Activated CD4-positive, alpha-beta T cell treated with anti-CD3 and anti-CD28 coated beads, Interleukin-10, Interleukin-2, amounts not matched to agents 100 ng/mL and 50 ng/mL, durations not matched to agents 16 hours and 8 hours (primary cell): Measurements from ENCODE around the gene INPP5D.
"Not testable (repeated sequence)": the region's sequence is repeated elsewhere in the genome, so short reads cannot be mapped to it uniquely, and the experiment has no call there.

Source experiments
- DNase-seq: peaks from one replicate; pipeline ENCODE4 v3.0.0-alpha.2; 2020

INPP5D gene

GRCh38 chr2:233099820-233100191 is 39.7 kb downstream of the INPP5D start:
- DNase-seq, result not testable (repeated sequence)

GRCh38 chr2:233100192-233100998 is 40.3 kb downstream of the INPP5D start:
- DNase-seq, result peak; percentile 67

GRCh38 chr2:233101141-233101540 is 41.0 kb downstream of the INPP5D start:
- no peak for DNase-seq

DNA sequence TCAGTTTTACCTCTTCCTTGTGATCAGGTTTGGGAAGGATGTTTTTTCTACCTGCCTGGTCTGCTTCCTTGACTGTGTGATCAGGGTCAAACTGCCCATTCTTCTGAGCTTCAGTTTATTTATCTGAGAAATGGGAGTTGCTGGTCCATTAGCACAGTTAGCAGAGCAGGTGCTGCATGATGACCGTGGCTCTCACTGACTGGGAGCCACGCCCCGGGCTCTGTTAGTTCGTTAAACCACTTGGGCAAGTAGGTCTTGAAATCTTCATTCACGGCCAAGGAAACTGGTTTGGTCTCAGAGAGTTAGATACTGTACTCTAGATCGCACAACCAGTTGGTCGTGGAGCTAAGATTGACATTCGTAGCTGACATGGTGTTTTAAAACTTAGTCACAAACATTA is 41.7 kb downstream of the INPP5D start:
- DNase-seq, result no peak

DNA sequence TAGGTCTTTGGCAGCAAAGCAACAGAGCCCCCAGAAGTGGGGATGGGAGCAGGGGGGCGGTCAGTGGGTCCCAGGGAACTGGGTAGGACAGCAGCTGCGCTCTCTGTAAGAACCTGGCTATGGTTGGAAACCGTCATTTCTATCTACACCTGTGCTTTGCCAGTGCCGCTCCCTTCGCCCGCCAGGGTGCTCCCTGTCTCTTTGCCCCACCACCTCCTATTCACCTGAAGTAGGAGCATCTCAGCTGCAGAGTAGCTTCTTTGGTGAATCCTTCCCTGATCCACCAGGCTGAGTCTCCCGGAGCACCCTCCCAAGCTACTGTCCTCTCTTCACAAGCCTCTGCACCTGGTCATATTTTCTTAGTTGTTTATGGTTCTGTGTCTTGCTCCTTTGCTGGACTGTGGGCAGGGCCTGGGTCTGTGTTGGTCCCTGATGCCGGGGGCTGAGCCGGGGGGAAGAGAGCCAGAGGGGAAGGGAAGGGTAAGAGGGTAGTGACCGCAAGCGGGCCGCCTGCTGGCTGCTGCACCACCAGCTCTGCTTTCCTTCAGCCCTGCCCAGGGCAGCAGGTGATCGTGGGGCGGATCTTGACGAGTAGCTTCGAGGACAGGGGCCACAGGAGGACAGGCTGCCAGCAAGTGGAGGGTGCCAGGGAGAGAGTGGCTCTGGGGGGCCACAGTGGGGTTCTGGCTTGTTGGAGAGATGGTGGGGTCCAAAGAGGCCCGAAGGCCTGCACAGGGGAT is 45.2 kb downstream of the INPP5D start:
- no peak for DNase-seq

GRCh38 chr2:233105930-233106329 is 45.8 kb downstream of the INPP5D start:
- DNase-seq, result no peak

GRCh38 chr2:233107011-233107410 is 46.9 kb downstream of the INPP5D start:
- DNase-seq, result no peak

DNA sequence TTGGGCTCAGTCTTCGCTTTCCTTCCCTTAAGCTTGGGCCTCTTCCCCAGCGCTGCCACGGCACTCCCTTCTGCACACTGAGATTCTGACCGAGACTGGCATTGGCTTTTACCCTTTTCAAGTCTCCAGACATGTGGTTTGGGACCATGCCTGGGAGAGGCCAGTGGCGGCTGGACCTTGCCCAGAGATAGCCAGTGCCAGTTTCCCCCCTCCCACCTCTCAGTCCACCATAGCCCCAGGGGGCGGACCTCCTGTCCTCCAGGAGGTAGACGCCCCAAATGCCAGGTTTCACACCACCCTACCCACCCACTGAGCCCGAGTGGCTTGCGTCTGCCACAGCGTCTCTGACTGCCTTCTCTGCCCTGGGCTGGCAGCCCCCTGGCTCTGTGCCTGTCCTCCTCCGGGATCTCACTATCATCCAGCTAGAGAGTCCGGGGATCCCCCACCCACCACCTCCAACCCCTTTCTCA is 47.7 kb downstream of the INPP5D start:
- DNase-seq, result no peak

DNA sequence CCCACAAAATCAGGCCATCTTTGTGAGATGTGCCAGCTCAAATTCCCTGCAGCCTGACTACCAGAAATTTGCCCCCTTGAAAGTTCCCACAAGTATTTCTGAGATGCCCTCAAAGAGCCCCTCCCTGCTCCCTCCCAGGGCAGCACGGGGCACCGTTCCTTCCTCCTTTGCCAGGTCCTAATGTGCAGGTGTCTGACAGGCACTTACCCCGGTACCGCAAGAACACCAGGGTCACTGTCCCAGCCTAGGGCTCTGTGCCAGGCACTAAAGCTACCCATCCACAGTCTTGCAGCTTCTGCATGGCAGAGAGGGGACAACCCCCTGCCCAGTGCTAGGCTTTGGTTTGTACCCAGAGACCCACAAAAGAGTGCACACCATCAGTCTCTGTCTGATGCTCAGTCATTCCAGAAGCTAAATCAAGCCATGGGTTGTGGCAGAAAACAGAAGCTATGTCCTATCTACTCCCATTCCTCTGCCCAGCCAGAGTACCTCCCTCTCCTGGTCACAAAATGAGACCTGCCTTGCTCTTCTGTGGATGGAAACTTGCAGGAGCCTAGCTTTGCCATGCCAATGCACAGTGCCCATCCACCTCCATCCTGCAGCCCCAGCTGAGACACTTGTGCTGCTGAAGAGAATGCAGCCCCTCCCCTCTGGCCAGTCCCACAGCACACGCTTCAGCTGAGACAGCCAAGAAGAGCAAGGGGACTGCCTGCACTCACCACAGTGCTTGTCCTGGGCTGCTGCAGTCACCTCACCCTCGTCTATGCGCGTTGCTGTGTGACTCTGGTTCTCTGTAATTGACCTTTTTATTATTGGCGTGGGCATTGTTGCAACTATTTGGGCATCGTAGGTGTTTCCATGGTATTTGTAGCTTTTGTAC is 48.7 kb downstream of the INPP5D start:
- DNase-seq, result no peak

- DNase-seq, result no peak
These were observed 51.3 kb downstream of the INPP5D start for GRCh38 chr2:233111427-233111826.

DNA sequence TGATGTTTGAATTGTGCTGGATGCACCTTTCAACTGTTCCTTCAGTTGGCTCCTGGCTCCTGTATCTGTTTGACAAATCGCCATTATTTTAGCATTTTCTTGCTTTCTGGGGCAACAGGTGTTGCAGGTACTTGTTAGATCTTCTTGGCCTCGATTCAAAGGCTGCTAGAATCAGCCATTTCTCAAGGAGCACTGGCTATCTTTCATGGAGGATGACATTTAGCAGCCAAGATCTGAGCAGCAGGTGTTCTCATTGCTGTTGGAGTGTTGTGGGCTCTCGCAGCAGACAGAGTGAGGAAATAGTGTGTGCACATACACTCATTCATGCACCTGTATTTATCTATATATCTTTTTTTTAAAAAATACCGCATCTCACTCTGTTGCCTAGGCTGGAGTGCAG is 52.2 kb downstream of the INPP5D start:
- no peak for DNase-seq

GRCh38 chr2:233112776-233113452 is 52.8 kb downstream of the INPP5D start:
- DNase-seq, result no peak

DNA sequence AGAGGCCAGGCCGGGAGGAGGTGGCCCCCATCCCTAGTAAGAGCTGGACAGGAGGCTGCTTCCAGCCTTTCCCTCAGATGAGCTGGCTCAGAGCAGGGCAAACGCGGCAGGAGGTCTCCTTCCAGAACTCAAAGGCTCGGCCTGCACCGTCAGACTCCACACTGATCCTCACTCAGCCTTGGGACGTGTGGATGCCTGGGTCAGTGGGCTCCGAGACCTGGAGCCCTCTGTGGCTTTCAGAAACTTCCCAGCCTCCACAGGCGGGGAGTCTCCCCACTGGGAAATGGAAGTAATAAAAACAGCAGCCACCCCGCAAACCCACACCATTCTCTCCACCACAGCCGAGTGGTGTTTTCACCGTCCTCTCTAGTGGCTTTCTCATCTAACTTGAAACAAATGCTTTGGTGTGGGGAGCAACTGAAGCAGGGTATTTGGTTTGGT is 54.3 kb downstream of the INPP5D start:
- no peak for DNase-seq

DNA sequence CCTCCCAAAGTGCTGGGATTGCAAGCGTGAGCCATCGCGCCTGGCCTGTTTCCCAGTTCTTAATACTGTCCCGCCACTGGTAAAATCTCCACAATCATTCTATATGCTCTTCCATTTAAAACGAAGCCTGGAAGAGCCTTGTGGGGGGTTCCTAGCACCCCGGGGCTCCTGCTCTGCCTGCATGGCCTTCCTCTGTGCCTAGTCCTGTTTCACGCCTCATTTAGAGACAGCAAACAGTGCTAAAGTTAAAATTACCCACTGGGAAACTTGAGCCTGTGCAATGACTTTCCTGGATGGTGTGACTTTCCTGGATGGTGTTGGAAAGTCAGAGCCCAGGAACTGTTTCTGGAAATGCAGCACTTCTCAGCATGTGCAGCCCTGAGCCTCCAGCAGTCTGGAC is 55.0 kb downstream of the INPP5D start:
- no peak for DNase-seq

- no peak for DNase-seq
These were observed 55.6 kb downstream of the INPP5D start for GRCh38 chr2:233115741-233116140.

- no peak for DNase-seq
These were observed 56.8 kb downstream of the INPP5D start for GRCh38 chr2:233116946-233117345.

DNA sequence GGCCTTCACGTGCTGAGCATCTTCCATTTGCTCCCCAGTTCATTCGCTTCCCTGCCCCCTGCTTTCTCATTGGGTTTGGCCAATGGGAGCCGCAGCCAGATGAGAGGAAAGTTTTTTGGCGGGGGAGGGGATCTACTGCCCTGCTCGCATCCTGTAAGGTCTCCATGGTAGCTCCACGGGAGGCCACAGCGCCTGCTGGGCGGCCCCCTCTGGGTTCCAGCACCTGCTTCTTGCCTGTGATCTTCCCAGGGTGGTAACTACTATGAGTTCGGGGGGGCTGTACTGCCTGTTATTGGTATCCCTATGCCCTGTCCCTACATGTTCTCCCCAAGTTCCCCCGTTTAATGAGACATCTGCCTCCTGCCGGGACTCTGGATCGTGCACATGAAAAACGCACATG is 57.2 kb downstream of the INPP5D start:
- DNase-seq, result no peak

GRCh38 chr2:233117811-233118647 is 57.9 kb downstream of the INPP5D start:
- no peak for DNase-seq

- no peak for DNase-seq
These were observed 58.5 kb downstream of the INPP5D start for GRCh38 chr2:233118648-233119000.

DNA sequence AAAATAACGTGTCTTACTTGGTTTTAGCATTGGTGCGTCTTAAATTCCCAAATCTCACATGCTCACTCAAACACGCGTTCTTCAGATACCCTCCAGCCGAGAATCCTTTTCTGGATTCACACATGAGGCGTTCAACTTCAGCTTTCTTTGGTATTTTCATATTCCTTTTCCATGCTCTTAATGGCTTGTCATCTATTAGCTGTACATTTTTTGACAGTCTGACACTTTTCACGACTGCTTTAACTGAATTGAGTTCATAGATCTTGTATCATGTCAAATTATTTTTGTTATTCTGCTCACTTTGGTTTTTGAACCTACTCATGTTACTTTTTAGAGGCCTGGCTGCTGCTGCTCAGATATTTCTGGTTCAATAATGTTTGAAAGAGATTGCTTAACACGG is 59.0 kb downstream of the INPP5D start:
- DNase-seq, result no peak

GRCh38 chr2:233119806-233120205 is 59.7 kb downstream of the INPP5D start:
- no peak for DNase-seq

DNA sequence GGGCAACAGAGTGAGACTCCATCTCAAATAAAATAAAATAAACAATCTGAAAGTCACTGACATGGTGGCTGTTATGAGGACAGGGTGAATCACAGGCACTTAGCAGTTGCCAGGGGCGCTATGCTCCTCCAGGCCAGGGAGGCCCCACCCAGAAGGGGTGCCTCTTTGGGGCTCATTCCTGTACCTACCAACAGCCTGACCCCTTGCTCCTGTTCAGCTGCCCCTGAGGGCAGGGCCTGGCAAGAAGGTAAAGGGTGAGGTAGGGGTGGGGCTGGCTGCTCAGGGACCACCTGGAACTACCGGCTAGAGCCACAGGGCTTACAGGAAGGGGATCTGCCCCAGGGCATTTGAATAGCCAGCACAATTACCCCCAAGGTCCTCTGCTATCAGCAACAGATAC is 60.3 kb downstream of the INPP5D start:
- DNase-seq, result no peak
